PFSK-1 (cell line): ENCODE data around the gene KLHL36.

ENCODE experiments used
- FOXP2 ChIP-seq: optimal IDR thresholded peaks from 2 replicates; pipeline ENCODE3; 2011; ENCODE audit warnings: borderline replicate concordance, control low read depth, inconsistent platforms; ENCODE audit not compliant: insufficient read depth; ENCODE audit errors: extremely low read length, extremely low read depth
- POLR2AphosphoS5 ChIP-seq: IDR thresholded peaks from 2 replicates; pipeline ENCODE4 v1.6.1; 2012; ENCODE audit warnings: low read depth, mild to moderate bottlenecking, control low read depth, low read length, moderate library complexity
- REST ChIP-seq, 2 experiments: IDR thresholded peaks; 2 replicates each; pipeline versions ENCODE4 v1.6.1 to v1.8.0; 2011 to 2012; ENCODE audit warnings: low read depth in 2 of 2, low read length in 2 of 2, control low read depth in 1 of 2, inconsistent platforms in 1 of 2, mild to moderate bottlenecking in 1 of 2, moderate library complexity in 1 of 2; ENCODE audit not compliant: insufficient read depth in 1 of 2
- SIN3A ChIP-seq: IDR thresholded peaks from 2 replicates; pipeline ENCODE4 v1.6.1; 2012; ENCODE audit warnings: mild to moderate bottlenecking, low read length, moderate library complexity, borderline replicate concordance; ENCODE audit not compliant: insufficient read depth
- TAF1 ChIP-seq: IDR thresholded peaks from 2 replicates; pipeline ENCODE4 v1.6.1; 2012; ENCODE audit warnings: low read length, control low read depth, borderline replicate concordance; ENCODE audit not compliant: insufficient read depth

Gene KLHL36

GRCh38 chr16:84648595-84649510, 542 bp downstream of the KLHL36 start:
- TF ChIP-seq SIN3A (no peak), POLR2AphosphoS5 (no peak), FOXP2 (peak; percentile 9)

GRCh38 chr16:84649511-84649861, 1.2 kb downstream of the KLHL36 start:
- TF ChIP-seq REST (IDR thresholded peaks at IDR 0.05; ENCODE audit: insufficient read depth in 1 of 2, low read depth in 2 of 2, low read length in 2 of 2) (no peak), POLR2AphosphoS5 (no peak), TAF1 (no peak), FOXP2 (no peak), SIN3A (no peak)

- TF ChIP-seq POLR2AphosphoS5: no peak
- TF ChIP-seq SIN3A: no peak
- no peak for TF ChIP-seq REST (IDR thresholded peaks at IDR 0.05; ENCODE audit: insufficient read depth in 1 of 2, low read depth in 2 of 2, low read length in 2 of 2)
- no peak for TF ChIP-seq TAF1
- no peak for TF ChIP-seq FOXP2
Observed at GRCh38 chr16:84650062-84650991, 2.0 kb downstream of the KLHL36 start.

- TF ChIP-seq TAF1 (no peak), REST (IDR thresholded peaks at IDR 0.05; ENCODE audit: insufficient read depth in 1 of 2, low read depth in 2 of 2, low read length in 2 of 2) (no peak), SIN3A (no peak), FOXP2 (no peak), POLR2AphosphoS5 (no peak)
Observed at GRCh38 chr16:84652566-84652965, 4.3 kb downstream of the KLHL36 start.

- TF ChIP-seq TAF1 (no peak), FOXP2 (no peak)
Observed at GRCh38 chr16:84654238-84654637, 5.9 kb downstream of the KLHL36 start.
